Suppressor macrophage treated with lipopolysaccharide for 4 hours (primary cell): ENCODE measurements around the gene UPF3A.
"Not testable (repeated sequence)": the region's sequence is repeated elsewhere in the genome, so short reads cannot be mapped to it uniquely, and the experiment has no call there.

ENCODE experiments used
- DNase-seq: peaks from one replicate; pipeline ENCODE4 v3.0.0-alpha.2; 2020

The UPF3A gene

GRCh38 chr13:114309086-114309485 lies 27.7 kb downstream of the UPF3A start:
- no peak for DNase-seq

- no peak for DNase-seq
Measured at GRCh38 chr13:114309806-114310410, 28.5 kb downstream of the UPF3A start.

- no peak for DNase-seq
Measured at GRCh38 chr13:114310956-114311355, 29.6 kb downstream of the UPF3A start.

GRCh38 chr13:114311387-114311786 lies 30.0 kb downstream of the UPF3A start:
- DNase-seq = no peak

GRCh38 chr13:114311908-114312307 lies 30.5 kb downstream of the UPF3A start:
- no peak for DNase-seq

GRCh38 chr13:114313061-114313860 lies 31.9 kb downstream of the UPF3A start:
- peak; percentile 30 for DNase-seq

- DNase-seq = peak; percentile 98
Measured at GRCh38 chr13:114314074-114314912, 32.9 kb downstream of the UPF3A start, which contains the start of gene CHAMP1. Gene CHAMP1, plus strand, starts transcription at chr13:114314503. Its CDS starts 9,340 bp downstream, at chr13:114323843.

GRCh38 chr13:114315074-114315785 lies 33.8 kb downstream of the UPF3A start:
- peak; percentile 21 for DNase-seq

- no peak for DNase-seq
Measured at GRCh38 chr13:114318624-114319023, 37.2 kb downstream of the UPF3A start.

- no peak for DNase-seq
Measured at GRCh38 chr13:114319441-114319913, 38.1 kb downstream of the UPF3A start.

- no peak for DNase-seq
Measured at GRCh38 chr13:114320065-114320464, 38.7 kb downstream of the UPF3A start.

- DNase-seq = no peak
Measured at GRCh38 chr13:114321256-114321655, 39.9 kb downstream of the UPF3A start.

- DNase-seq = no peak
Measured at GRCh38 chr13:114323349-114323748, 41.9 kb downstream of the UPF3A start.

GRCh38 chr13:114324334-114324733 lies 42.9 kb downstream of the UPF3A start:
- DNase-seq = no peak

- peak; percentile 54 for DNase-seq
Measured at GRCh38 chr13:114325729-114326128, 44.3 kb downstream of the UPF3A start.

- no peak for DNase-seq
Measured at GRCh38 chr13:114328034-114328433, 46.6 kb downstream of the UPF3A start.

GRCh38 chr13:114328595-114328994 lies 47.2 kb downstream of the UPF3A start:
- DNase-seq = no peak

- DNase-seq = no peak
Measured at GRCh38 chr13:114330086-114330485, 48.7 kb downstream of the UPF3A start.

GRCh38 chr13:114333881-114334280 lies 52.5 kb downstream of the UPF3A start:
- DNase-seq = peak; percentile 20

- no peak for DNase-seq
Measured at GRCh38 chr13:114334305-114335053, 53.1 kb downstream of the UPF3A start.

GRCh38 chr13:114336457-114336856 lies 55.1 kb downstream of the UPF3A start:
- DNase-seq = not testable (repeated sequence)

- DNase-seq = no peak
Measured at GRCh38 chr13:114338959-114339358, 57.6 kb downstream of the UPF3A start.
